Activated CD8-positive, alpha-beta memory T cell treated with anti-CD3 and anti-CD28 coated beads for 4 hours (primary cell): ENCODE measurements around the gene HOMER2.

Source experiments
- DNase-seq, 2 donors: peaks; one replicate each; pipeline ENCODE4 v3.0.0-alpha.2; 2020; ENCODE audit warnings: low read depth in 2 of 2

HOMER2 gene

DNA sequence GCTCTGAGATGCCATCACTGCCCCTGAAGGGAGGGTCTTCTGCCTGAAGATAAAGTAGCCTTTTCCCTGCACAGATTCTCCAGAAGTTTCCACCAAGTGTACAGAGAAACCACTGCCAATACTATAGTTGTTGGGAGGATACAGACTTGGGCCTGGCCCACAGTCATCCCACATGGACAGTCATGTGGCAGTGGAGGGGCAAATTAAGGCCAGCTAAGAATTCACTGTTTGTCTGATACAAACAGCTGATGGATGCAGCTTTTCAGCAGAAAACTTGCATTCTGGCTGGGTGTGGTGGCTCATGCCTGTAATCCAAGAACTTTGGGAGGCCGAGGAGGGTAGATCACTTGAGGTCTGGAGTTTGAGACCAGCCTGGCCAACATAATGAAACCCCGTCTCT lies 22.1 kb downstream of the HOMER2 start:
- no peak for DNase-seq

- no peak for DNase-seq
Measured at GRCh38 chr15:82928711-82929110, 23.8 kb downstream of the HOMER2 start.

- DNase-seq = no peak
Measured at GRCh38 chr15:82923744-82924143, 28.8 kb downstream of the HOMER2 start.

DNA sequence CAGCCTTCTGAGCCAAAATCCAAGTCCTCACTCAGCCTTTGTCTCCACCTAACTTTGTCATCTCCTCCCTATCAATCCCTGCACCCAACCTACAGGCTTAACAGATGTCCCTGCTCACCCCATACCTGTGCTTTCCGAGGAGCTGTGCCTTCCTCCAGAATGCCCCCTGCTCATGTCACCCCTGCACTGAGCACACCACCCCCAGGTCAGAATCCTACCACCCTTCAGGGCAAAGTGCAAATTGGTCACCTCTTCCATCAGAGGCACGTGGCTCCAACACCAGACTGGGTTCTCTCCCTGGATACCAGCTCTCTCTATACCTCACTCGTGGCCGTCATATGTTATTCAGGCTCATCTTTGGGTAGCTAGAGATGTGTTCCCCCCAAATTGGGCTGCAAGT lies 29.8 kb downstream of the HOMER2 start:
- DNase-seq = no peak

DNA sequence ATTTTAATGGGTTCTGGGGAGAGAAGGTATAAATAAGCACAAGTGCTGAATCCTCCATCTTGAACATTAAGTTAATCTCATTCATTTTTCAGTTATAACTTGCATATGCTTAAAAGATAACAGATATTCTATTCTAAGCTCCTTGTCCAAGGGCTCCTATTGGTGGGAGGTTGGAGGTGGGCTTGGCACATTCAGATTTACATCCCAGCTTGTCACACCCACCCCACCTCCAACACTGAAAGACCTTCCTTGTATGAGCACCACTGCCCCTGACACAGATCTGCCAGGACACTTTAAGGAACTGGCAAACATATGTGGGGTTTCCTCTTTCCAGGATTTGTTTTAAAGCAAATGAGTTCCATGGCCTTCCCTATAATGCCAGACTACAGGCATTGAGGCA lies 30.6 kb downstream of the HOMER2 start:
- no peak for DNase-seq

DNA sequence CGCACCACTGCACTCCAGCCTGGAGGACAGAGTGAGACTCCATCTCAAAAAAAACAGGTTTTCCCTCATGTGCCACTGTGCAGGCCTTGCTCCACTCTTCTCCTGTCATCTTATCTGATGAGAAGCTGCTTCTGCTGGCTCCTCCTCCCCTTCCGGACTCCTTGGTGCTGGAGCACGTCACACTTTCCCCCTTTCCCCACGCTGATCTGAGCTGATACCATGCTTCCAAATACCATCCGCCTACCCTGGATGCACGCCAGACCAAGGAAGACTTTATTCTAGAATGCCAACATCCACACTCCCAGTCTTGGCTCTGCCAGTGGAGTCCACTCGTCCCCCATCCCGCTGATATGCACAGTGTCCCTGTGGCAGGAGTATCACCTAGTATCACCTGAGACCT lies 31.3 kb downstream of the HOMER2 start:
- no peak for DNase-seq

DNA sequence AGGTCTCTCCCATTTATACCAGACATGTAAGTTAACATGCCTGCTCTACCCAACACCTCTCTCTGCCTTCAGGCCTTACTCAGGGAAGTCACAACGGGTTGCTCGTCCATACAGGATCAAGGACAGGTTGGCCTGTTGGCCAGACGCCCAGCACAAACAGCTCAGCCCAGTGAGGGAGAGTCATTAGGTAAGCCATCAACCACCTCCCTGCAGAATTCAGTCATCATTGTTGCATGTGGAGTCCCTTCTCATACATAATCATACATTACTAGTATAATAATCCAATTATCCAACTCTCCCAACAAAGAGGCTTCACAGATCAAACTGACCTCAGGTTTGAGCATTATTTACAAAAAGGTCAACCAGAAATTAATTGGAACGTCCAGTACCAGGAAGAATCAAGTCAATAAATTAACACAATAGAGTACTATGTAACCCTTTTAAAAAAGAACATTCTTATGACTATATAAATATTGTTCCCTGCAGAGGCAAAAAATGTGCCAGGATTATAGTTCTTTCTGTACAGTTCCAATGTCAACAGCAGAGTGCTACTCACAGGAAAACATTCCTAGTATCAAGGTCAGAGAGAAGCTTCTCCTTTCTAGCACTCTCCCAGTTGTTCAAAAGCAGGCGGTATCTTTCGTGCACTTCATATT lies 33.2 kb downstream of the HOMER2 start:
- DNase-seq = no peak

GRCh38 chr15:82918607-82919230 lies 33.8 kb downstream of the HOMER2 start:
- DNase-seq = no peak

- no peak for DNase-seq
Measured at GRCh38 chr15:82918162-82918561, 34.4 kb downstream of the HOMER2 start.

DNA sequence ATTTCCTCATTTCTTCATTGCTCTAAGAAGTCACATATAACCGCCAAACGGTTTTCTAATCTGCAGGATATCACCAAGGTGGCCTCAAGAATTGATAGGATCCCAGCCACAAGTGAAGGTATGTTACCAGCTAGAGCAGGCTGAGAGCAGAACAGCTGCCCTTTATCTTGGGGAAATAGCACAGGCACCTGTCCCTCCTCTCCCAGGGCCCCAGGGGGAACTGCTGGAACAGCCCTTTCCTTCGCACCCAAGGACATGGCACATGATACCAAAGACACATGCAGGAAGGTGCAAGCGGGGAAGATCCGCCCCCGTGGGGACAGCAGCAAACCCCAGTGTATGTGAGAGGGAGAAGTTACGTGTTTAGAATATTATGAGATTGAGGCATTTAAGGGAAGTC lies 35.3 kb downstream of the HOMER2 start:
- no peak for DNase-seq

DNA sequence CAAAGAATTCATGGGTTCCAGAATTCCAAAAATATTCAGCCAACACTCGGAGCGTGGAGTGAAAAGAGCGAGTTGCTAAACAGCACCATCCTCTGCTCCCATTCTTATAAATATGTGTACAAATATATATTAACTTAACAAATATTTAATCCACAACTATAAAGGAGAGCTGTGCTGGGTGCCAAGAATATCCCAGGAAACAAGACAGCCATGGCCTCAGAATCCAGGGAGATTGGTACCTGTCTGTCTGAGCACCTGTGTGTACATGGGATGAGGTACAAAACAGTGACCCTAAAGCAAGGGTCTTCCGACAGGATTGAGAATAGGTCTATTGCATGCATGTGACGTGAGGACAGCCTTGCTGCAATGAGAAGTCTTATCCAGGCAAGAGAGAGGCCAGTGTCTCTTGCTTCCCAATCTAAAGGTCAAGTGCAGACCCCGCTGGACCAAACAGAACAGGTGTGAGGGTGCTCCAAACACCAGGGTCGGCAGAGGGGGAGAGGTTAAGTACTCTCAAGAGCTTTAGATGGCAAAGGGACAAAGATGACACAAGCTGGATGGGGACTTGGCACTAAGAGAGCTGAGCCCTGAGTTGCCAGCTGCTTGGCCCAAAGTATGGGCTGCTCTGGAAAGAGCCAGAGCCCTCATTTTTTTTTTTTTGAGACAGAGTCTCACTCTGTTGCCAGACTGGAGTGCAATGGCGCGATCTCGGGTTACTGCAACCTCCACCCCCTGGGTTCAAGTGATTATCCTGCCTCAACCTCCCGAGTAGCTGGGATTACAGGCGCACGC lies 36.2 kb downstream of the HOMER2 start:
- DNase-seq = no peak

DNA sequence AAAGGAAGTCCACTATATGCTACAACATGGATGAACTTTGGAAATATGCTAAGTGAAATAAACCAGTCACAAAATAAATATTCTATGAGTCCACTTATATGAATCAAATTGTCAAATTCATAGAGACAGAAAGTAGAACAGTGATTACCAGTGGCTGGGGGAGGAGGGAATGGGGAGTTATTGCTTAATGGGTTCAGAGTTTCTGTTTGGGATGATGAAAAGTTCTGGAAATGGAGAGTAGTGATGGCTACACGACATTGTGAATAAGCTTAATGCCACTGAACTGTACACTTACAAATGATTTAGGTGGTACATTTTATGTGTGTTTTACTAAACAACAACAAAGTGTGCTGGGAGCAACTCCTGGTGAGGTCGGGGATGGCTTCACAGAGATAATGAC lies 38.1 kb downstream of the HOMER2 start:
- DNase-seq = no peak

DNA sequence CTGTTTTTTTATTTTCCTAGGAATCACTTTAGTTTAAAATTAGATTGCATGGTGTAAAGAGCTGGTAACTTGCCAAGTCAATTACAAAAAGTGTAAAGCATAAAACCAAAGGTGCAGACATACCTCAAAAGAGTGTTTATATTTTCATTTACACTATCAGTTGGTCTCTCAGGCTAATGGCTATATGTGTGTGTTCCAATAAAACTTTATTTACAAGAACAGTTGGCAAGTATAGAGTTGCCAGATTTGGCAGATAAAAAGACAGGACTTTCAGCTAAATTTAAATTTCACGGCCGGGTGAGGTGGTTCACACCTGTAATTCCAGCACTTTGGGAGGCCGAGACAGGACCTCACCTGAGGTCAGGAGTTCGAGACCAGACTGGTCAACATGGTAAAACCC lies 41.1 kb downstream of the HOMER2 start:
- no peak for DNase-seq

- no peak for DNase-seq
Measured at GRCh38 chr15:82910721-82911120, 41.8 kb downstream of the HOMER2 start.

DNA sequence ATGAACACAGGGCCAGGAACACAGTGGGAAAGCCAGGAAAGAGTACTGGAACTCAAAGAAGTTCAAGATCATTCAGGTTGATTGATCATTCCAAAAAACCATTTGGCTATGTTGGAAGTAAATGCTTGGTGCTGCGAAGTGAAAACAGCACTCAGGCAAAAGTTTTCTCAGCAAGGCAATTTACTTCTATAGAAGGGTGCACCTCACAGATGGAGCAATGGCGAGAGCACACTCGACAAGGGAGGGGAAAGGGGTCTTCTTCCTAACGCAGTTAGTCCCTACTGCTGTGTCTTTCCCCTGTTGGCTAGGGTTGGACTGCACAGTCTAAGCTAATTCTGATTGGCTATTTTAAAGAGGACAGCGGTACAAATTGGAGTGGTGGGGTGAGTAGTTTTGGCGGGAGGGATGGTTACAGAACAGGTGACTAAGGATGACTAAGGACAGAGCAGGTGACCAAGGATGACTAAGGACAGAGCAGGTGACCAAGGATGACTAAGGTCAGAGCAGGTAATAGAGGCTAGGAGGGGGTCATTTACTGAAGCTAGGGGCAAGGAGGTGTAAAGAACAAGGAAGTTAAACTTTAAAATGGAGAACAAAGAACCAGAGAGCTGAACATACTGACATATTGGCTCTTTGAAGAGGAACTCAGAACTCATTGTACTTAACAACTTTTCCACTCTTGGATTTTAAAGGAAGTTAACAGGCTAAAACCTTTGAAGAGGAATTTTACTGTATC lies 43.3 kb downstream of the HOMER2 start:
- DNase-seq = no peak

GRCh38 chr15:82907350-82907749 lies 45.2 kb downstream of the HOMER2 start:
- DNase-seq = no peak

DNA sequence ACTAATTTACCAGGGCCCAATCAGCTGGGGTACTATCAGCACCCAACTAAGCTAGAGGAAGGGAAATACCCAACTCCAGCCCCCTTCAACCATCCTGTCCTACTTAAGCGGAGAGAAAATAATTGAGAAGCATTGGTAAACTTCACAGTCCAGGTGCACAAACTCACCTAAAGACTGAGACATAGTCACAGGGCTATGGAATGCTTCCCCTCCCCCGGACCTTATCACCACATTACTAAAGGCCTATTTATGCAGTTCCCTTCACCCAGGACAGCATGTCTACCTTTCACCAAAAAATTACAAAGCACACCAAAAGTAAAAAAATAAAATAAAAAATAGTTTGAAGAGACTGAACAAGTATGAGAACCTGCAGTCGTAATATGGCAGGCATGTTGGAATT lies 47.9 kb downstream of the HOMER2 start:
- DNase-seq = no peak

- no peak for DNase-seq
Measured at GRCh38 chr15:82903511-82903910, 49.0 kb downstream of the HOMER2 start.

DNA sequence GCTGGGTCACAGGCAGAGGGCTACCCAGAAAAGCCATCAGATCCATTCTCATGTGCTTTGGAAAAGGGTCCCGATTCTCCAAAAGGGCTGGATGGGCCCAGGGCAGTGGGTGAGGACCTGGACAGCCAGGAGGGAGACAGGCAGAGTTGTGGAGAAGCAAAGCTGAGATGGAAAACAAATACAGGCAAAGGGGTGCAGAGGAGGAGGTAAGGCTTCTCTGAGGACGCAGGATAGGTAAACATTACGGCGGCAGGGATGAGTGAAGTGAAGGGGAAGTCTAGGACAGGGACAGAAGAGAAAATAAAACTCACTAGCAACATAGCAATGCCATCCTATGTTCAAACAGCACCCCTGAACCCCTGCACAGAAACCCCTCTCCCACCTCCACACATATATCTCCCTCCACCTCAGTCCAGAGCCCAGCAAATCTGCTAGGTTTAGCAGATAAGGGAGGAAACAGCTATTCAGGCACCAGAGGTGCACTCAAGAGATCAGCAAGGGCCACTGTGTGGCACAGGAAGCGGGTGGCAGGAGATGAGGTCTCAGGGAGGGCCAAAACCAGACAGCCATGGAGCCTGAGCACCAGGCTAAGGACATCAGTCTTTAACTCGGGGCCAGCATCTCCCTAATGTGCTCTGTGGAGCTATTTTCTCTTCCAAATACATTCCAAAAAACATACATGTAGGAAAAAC lies 51.3 kb downstream of the HOMER2 start:
- DNase-seq = no peak

GRCh38 chr15:82900511-82901060 lies 51.9 kb downstream of the HOMER2 start:
- DNase-seq = no peak

- no peak for DNase-seq
Measured at GRCh38 chr15:82898961-82899360, 53.6 kb downstream of the HOMER2 start.

DNA sequence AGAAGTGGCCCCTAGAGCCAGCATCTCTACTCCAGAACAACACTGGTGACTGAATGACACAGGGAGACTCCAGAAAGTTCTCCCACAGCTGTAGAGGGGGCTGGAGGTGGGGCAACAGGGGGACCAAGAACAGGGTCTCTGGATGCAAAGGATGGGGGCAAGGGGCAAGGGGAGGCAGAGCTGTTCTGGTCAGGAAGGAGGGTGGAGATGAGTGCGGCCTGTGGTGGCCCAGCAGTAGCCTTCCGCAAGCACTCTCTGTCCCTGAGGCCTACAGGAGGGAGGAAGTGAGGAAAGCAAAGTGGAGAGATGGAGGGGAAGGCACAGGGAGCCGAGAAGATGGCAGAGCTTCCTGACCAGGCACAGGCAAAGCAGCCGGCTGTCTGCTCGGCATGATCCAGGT lies 56.5 kb downstream of the HOMER2 start:
- DNase-seq = no peak
